Endometrium (tissue), 2 donors: ENCODE data around the gene IDI1.
"Not testable (repeated sequence)": the region's sequence is repeated elsewhere in the genome, so short reads cannot be mapped to it uniquely, and the experiment has no call there.

Experiments
- FAIRE-seq: peaks from 2 replicates; lab custom pipeline; 2012; peaks lifted over from hg19 to GRCh38; lab: Jason Lieb, UNC
- donor health status: control.
- donor health status: control.

IDI1 gene

DNA sequence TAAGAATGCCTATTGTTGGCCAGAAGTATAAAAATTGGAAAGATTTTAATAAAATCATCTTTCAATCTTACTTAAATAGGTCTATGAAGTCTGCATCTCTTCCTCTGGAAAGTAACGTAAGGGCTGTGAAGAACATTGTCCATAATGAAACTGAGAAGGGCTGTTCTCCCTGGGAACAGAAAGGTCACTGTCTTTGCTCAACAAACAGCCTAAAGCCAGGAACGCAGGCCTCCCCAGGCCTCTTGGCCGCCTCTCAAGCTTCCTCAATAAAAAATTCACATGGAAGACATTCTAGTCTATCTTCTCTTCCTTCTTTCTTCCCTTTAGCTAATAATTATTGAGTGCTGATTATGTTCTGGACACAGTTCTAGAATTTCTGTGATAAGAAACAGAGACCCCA lies 14.2 kb downstream of the IDI1 start:
- no peak for FAIRE-seq

DNA sequence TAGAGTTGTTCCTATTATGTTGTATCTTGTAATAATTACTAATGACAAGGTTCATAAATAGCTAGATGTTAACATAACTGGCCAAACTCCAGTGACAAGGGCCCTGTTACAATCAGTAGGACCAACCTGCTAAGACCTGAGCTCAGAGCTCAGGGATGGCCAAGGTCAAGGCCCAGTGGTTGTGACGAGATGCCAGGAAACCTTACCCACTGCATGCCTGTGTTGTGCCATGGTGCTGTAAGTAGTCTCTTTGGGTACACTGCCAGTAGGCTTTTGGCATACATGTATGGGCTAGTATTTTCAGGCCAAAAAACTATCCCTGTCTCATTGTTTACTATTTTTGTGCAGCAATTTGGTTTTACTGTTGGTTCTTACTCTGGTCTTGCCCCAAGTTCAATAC lies 15.3 kb downstream of the IDI1 start:
- FAIRE-seq, result no peak

- no peak for FAIRE-seq
Measured at GRCh38 chr10:1029838-1030237, 19.1 kb downstream of the IDI1 start.

DNA sequence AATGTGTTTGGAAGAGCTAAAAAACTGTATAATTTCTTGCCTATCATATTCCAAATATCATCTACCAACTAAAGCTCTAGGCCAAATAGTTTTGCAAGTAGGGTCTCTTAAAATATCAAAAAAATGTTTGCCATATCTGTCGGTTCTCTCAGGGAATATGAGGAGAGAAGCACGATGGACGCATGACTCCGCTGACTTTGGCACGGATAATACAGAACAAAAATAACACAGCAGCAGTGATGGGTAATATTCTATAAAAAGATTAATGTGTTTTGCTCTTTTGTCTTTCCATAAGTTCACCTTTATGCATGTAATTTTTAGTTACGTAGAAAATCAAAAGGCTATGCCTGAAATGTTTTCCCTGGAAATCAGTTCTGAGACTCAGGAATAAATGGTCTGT lies 22.3 kb downstream of the IDI1 start:
- FAIRE-seq, result no peak

DNA sequence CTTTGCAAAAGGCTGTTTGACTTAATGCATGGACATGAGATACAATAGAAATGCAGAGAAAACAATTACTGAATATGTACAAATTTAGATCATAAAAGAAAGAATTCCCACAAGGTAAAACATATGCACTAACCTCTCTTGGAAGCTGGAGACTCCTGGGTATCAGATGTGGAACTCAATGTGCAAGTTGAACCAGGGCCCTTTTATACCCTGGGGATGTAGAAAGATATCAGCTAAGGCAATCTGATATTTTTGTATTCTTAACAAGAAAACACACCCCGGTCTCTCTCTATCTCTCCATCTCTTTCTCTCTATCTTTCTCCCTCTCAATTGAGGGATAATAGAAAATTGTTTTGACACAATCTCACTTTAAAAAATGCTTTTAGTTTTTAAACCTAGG lies 23.2 kb downstream of the IDI1 start, which contains the start of gene IDI2:
TSS of gene IDI2 (minus strand) at position 177 of the 400 bp plus-strand sequence. CDS start 1,136 bp downstream, outside the sequence.
- FAIRE-seq, result no peak

- no peak for FAIRE-seq
Measured at GRCh38 chr10:1024103-1024502, 24.8 kb downstream of the IDI1 start.

DNA sequence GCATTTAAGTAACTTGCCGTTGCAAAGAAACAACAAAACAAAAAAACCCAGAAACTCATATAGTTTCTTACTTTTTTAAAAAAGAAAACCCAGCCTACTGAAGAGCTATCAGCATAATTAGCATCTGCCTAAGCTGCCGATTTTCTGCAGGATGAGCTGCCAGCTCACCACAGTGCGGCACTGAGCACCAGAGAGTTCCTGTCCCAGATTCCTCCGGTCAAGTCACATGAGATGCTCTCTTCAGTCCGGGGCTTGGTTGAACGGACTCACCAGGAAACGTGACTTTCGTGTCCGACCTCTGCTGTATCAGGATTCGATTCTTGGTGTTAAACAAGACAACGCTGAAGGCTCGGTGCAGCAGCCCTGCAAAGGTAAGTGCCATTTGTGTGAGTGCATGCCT lies 26.5 kb downstream of the IDI1 start:
- FAIRE-seq, result no peak

GRCh38 chr10:1020958-1021357 lies 28.0 kb downstream of the IDI1 start:
- FAIRE-seq, result no peak

GRCh38 chr10:1020460-1020859 lies 28.5 kb downstream of the IDI1 start:
- no peak for FAIRE-seq

DNA sequence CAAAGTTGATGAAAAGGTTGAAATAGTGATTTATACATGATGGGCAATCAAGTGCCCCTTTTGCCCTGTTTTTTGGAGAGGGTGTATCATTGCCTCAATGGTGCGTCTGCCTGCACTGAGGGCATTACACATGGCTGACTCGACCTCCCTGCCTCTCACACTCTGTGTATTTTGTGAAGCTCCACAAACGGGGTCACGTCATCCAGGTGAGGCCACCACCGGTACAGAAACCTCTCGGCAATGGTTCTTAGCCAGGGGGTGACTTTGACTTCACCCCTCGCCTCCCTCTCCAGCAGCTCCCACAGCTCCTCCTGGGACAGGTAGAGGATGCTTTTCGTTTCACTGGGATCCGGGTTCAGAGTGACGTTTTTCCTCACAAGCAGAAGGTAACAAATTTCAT lies 29.6 kb downstream of the IDI1 start:
- no peak for FAIRE-seq

GRCh38 chr10:1015688-1016087 lies 33.2 kb downstream of the IDI1 start:
- no peak for FAIRE-seq

GRCh38 chr10:1011696-1012095 lies 37.2 kb downstream of the IDI1 start:
- no peak for FAIRE-seq

DNA sequence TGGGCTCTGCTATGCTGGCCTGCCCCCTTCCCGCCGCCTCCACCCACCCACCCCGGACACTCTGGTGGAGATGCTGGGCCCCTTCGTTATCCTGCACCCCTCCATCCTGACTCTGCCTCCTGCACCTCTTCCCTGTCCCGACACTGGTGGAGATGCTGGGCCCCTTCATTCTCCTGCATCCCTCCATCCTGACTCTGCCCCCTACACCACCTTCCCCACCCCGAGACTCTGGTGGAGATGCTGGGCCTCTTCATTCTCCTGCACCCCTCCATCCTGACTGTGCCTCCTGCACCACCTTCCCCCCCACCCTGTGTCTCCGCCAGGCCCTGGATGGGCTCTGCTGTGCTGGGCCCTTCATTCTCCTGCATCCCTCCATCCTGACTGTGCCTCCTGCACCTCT lies 38.2 kb downstream of the IDI1 start:
- no peak for FAIRE-seq

DNA sequence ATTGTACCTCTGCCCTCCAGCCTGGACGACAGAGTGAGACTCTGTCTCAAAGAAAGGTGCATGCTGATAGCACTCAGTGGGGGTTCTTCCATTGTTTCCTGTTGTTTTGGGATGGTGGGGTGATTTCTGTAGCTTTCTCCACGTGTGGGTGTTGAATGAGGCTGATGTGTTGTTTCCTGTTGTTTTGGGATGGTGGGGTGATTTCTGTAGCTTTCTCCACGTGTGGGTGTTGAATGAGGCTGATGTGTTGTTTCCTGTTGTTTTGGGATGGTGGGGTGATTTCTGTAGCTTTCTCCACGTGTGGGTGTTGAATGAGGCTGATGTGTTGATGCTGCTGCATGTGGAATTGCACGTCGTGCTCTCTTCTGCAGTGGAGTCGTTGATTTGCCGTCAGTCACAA lies 39.0 kb downstream of the IDI1 start:
- FAIRE-seq, result not testable (repeated sequence)

GRCh38 chr10:1009071-1009494 lies 39.8 kb downstream of the IDI1 start:
- FAIRE-seq, result no peak

- no peak for FAIRE-seq
Measured at GRCh38 chr10:1007583-1007982, 41.3 kb downstream of the IDI1 start.

GRCh38 chr10:1006573-1006972 lies 42.3 kb downstream of the IDI1 start:
- FAIRE-seq, result no peak

GRCh38 chr10:1003884-1004670 lies 44.8 kb downstream of the IDI1 start:
- FAIRE-seq, result no peak

DNA sequence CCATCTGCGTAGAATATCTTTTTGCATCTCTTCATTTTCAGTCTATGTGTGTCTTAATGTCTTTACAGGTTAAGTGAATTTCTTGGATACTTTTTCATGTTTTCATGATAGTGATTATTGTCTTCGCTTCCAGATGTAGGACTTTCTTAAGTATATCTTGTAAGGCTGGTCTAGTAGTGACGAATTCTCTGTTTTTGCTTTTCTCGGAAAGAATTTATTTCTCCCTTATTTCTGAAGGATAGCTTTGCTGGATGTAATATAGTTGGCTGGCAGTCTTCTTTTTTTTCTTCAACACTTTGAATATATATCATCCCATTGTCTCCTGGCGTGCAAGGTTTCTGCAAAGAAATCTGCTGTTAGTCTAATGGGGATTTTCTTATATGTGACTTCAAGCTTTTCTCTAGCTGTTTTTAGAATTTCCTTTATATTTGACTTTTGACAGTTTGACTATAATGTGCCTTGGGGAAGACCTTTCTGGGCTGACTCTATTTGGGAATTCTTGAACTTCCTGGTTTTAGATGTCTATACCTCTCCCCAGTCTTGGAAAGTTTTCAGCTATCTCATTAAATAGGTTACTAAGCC lies 46.4 kb downstream of the IDI1 start:
- FAIRE-seq, result no peak

DNA sequence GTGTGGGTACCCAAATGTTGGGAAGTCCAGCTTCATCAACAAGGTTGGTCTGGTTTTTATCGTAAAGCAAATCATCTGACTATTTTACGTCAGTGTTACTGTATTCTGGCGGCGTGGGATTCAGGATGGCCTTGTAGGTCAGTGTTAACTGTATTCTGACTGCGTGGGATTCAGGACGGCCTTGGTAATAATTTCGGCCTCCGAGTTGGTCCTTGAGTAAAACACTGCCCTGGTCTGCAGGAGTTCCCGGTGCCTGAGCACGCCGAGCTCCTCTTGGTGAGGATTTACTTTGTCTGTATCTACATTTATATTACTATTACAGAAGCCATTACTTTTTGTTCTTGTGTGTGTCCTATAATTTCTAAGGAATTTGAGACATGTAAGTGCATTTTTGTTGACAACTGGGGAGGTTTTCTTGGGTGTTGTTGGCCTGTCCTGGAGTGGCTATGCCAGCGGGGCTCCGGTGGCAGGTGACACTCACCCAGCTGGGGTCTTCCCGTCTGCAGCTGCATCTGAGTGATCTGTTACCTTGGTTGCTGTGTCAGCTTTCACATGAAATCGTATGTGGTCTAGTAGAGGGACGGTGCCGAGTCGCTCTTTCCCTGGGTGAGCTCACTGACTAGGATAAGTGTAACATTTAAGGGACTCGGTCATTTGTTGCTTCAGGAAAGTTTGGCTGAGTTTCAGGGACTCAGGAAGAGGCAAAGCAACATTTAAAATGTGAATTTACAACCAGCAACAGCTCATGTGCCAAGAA lies 51.5 kb downstream of the IDI1 start:
- no peak for FAIRE-seq

DNA sequence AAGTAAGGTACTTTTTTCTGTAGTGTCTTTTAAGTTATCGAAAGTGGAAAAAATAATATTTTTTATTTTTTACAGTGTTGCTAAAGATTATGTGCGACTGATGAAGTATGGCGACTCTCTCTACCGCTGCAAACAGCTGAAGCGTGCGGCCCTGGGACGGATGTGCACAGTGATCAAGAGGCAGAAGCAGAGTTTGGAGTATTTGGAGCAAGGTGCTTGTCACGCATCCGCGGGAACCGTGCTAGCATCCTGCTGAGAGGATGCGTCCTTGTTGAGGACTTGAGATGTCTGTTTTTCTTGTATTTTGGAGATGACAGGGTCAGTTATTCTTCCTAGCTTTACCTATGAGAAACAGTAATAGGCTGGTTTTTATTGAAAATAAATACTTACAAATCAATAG lies 52.9 kb downstream of the IDI1 start:
- no peak for FAIRE-seq

DNA sequence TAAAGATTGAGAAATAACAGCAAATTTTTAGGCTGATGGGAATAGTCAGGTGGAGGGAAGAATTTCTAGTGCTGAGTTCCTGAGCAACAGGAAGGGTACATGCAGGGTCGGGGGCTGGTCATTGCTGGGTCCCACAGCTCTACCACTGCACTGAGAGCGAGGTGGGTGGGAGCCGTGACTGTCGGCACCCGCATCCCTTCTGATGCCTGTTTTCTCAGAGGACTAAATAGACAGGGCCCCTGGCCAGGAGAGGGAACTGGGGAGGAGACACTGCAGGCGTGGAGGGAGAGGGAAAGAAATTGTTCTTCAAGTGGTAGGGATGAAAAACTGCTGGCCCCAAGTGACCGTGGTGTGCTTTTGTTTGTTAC lies 53.4 kb downstream of the IDI1 start:
- FAIRE-seq, result no peak

DNA sequence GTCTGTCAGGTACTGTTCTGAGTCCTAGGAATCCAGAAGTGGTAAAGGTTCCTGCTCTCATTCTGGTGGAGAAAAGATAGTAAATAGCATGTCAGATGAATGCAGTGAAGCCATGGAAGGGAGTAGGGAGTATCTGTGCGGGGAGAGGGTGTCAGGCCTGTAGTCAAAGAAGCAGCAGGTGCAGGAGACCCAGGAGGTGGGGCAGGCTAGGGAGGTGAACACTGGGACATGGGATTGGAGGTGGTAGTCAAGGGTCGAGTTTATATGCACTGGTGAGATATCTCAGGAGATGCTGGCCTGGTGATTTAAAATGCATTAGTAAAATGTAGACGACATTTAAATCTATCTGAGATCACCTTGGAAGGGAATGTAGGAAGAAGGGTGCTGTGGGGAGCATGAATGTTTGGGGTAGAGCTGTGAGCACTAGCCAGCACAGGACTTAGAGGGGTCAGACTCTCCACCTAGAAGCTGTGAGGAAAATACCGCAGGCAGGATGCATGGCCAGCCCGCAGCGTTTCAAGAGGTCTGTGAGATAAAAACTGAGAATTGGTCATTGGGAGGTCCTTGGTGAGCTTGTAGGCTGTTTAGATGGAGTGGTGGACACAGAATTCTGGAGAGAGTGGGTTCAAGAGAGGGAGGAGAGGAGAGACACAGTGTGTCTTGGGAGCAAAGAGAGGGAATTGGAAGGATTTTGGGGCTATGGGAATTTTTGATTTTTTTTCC lies 53.9 kb downstream of the IDI1 start:
- FAIRE-seq, result no peak
